Measurements from ENCODE around the gene IDH1.

- TF ChIP-seq POLR2AphosphoS5 (IDR thresholded peaks at IDR 0.05) (no peak), CTCF (IDR thresholded peaks at IDR 0.05) (no peak), EP300 (IDR thresholded peaks at IDR 0.05) (no peak)
Observed at GRCh38 chr2:208253600-208254117, 1.2 kb downstream of the IDH1 start.
